H9 (cell line): Measurements from ENCODE around the gene LRRC58. TPM values are rescaled to one million over a fixed set of nuclear protein-coding genes. Genes with fewer than 3 reads are reported as not detected.

Source experiments
- DNase-seq: peaks from one replicate; pipeline ENCODE4 v3.0.0-alpha.2; 2017
- H2AFZ ChIP-seq: one replicate; pipeline ENCODE4 v1.6.1; 2013; ENCODE audit warnings: mild to moderate bottlenecking, low read length, control low read depth, moderate library complexity
- H2AK5ac ChIP-seq: 2 replicates; pipeline ENCODE4 v1.6.1; 2013; ENCODE audit warnings: low read length, control low read depth, mixed read lengths; ENCODE audit not compliant: insufficient read length
- H2BK120ac ChIP-seq: one replicate; pipeline ENCODE4 v1.6.1; 2013; ENCODE audit warnings: low read depth, mild to moderate bottlenecking, low read length, control low read depth, inconsistent platforms; ENCODE audit not compliant: poor library complexity, severe bottlenecking
- H2BK12ac ChIP-seq: 2 replicates; pipeline ENCODE4 v1.6.1; 2013; ENCODE audit warnings: low read length, control low read depth, mixed read lengths, low read depth; ENCODE audit not compliant: insufficient read length
- H2BK15ac ChIP-seq: 2 replicates; pipeline ENCODE4 v1.6.1; 2013; ENCODE audit warnings: low read depth, low read length, control low read depth
- H2BK20ac ChIP-seq: one replicate; pipeline ENCODE4 v1.6.1; 2013; ENCODE audit warnings: low read depth, mild to moderate bottlenecking, low read length, control low read depth, inconsistent platforms; ENCODE audit not compliant: poor library complexity, severe bottlenecking
- H2BK5ac ChIP-seq: 2 replicates; pipeline ENCODE4 v1.6.1; 2013; ENCODE audit warnings: low read length, control low read depth, mixed read lengths; ENCODE audit not compliant: insufficient read length
- H3K14ac ChIP-seq: 2 replicates; pipeline ENCODE4 v1.6.1; 2013; ENCODE audit warnings: low read length, control low read depth; ENCODE audit not compliant: insufficient read depth
- H3K18ac ChIP-seq: 2 replicates; pipeline ENCODE4 v1.6.1; 2013; ENCODE audit warnings: low read depth, mild to moderate bottlenecking, mixed read lengths, low read length, control low read depth; ENCODE audit not compliant: insufficient read length
- H3K23ac ChIP-seq: 2 replicates; pipeline ENCODE4 v1.6.1; 2013; ENCODE audit warnings: low read length, control low read depth, mixed read lengths, low read depth; ENCODE audit not compliant: insufficient read length
- H3K23me2 ChIP-seq: 2 replicates; pipeline ENCODE4 v1.6.1; 2013; ENCODE audit warnings: low read depth, mild to moderate bottlenecking, mixed read lengths, low read length, control low read depth; ENCODE audit not compliant: insufficient read length, poor library complexity, severe bottlenecking
- H3K27ac ChIP-seq: 2 replicates; pipeline ENCODE4 v1.5.1; 2013; ENCODE audit warnings: low read length, control low read depth, mixed read lengths, low read depth; ENCODE audit not compliant: insufficient read length
- H3K27me3 ChIP-seq: 2 replicates; pipeline ENCODE4 v1.6.1; 2013; ENCODE audit warnings: low read length, control low read depth, inconsistent platforms; ENCODE audit not compliant: insufficient read depth
- H3K4ac ChIP-seq: 2 replicates; pipeline ENCODE4 v1.6.1; 2013; ENCODE audit warnings: low read depth, mild to moderate bottlenecking, control low read depth, inconsistent platforms, low read length, moderate library complexity
- H3K4me1 ChIP-seq: 2 replicates; pipeline ENCODE4 v1.6.1; 2013; ENCODE audit warnings: low read length, control low read depth, inconsistent platforms; ENCODE audit not compliant: insufficient read depth
- H3K4me2 ChIP-seq: 2 replicates; pipeline ENCODE4 v1.6.1; 2013; ENCODE audit warnings: low read length, control low read depth, mixed read lengths; ENCODE audit not compliant: insufficient read length, insufficient read depth
- H3K56ac ChIP-seq: 2 replicates; pipeline ENCODE4 v1.6.1; 2013; ENCODE audit warnings: low read depth, mild to moderate bottlenecking, mixed read lengths, low read length, control low read depth; ENCODE audit not compliant: insufficient read length
- H3K79me1 ChIP-seq: 2 replicates; pipeline ENCODE4 v1.6.1; 2013; ENCODE audit warnings: low read depth, mild to moderate bottlenecking, moderate library complexity, low read length, control low read depth, inconsistent platforms; ENCODE audit not compliant: insufficient read depth, poor library complexity, severe bottlenecking
- H3K79me2 ChIP-seq: 2 replicates; pipeline ENCODE4 v1.6.1; 2013; ENCODE audit warnings: low read length, control low read depth, inconsistent platforms; ENCODE audit not compliant: insufficient read depth
- H3K9ac ChIP-seq: 2 replicates; pipeline ENCODE4 v1.6.1; 2013; ENCODE audit warnings: low read length, control low read depth, mixed read lengths; ENCODE audit not compliant: insufficient read length; ENCODE audit errors: extremely low read depth
- H3K9me3 ChIP-seq: one replicate; pipeline ENCODE4 v1.6.1; 2013; ENCODE audit warnings: low read depth, low read length, inconsistent platforms; ENCODE audit not compliant: control insufficient read depth
- H3T11ph ChIP-seq: one replicate; pipeline ENCODE4 v1.6.1; 2013; ENCODE audit warnings: mild to moderate bottlenecking, low read length, control low read depth, inconsistent platforms
- H4K20me1 ChIP-seq: one replicate; pipeline ENCODE4 v1.6.1; 2013; ENCODE audit not compliant: control insufficient read depth, insufficient read length, insufficient read depth
- H4K5ac ChIP-seq: 2 replicates; pipeline ENCODE4 v1.6.1; 2013; ENCODE audit warnings: low read depth, mild to moderate bottlenecking, mixed read lengths, low read length, control low read depth; ENCODE audit not compliant: insufficient read length
- H4K8ac ChIP-seq: replicated peaks from 2 replicates; pipeline ENCODE4 v1.6.1; 2013; ENCODE audit warnings: low read length, control low read depth, mixed read lengths, low read depth; ENCODE audit not compliant: insufficient read length
- H4K91ac ChIP-seq: 2 replicates; pipeline ENCODE4 v1.6.1; 2013; ENCODE audit warnings: low read depth, mild to moderate bottlenecking, moderate library complexity, mixed read lengths, low read length, control low read depth; ENCODE audit not compliant: insufficient read length
- H3K27ac Mint-ChIP-seq, 3 experiments: 2 replicates in 2 of 3; 3 replicates in 1 of 3; pipeline ENCODE4 v1.8.0; 2020 to 2021; ENCODE audit warnings: mixed read lengths in 3 of 3, mild to moderate bottlenecking in 1 of 3, moderate library complexity in 1 of 3
- H3K27me3 Mint-ChIP-seq: 2 replicates; pipeline ENCODE4 v1.8.0; 2021; ENCODE audit warnings: low read depth, mild to moderate bottlenecking, moderate library complexity, mixed read lengths
- H3K36me3 Mint-ChIP-seq, 3 experiments: 2 replicates in 2 of 3; 3 replicates in 1 of 3; pipeline ENCODE4 v1.8.0; 2020 to 2021; ENCODE audit warnings: low read depth in 3 of 3, mixed read lengths in 3 of 3; ENCODE audit not compliant: insufficient read depth in 1 of 3
- H3K4me1 Mint-ChIP-seq, 2 experiments: 2 replicates each; pipeline ENCODE4 v1.8.0; 2020; ENCODE audit warnings: mixed read lengths in 2 of 2
- H3K4me3 Mint-ChIP-seq, 2 experiments: 2 replicates in 1 of 2; 3 replicates in 1 of 2; pipeline ENCODE4 v1.8.0; 2020 to 2021; ENCODE audit warnings: mild to moderate bottlenecking in 2 of 2, mixed read lengths in 2 of 2, moderate library complexity in 1 of 2
- H3K9me3 Mint-ChIP-seq, 2 experiments: 2 replicates in 1 of 2; 3 replicates in 1 of 2; pipeline ENCODE4 v1.8.0; 2020; ENCODE audit warnings: mild to moderate bottlenecking in 2 of 2, mixed read lengths in 2 of 2, moderate library complexity in 1 of 2
- WGBS: extraction: QIAGEN DNeasy Blood & Tissue Kit; methylation state at CpG from one replicate; pipeline ENCODE4 v1.1.7; 2013; ENCODE audit warnings: missing lambda C conversion rate, low lambda C conversion rate, mixed read lengths; ENCODE audit not compliant: insufficient read length; ENCODE audit errors: extremely low coverage; 5-methylcytosine and 5-hydroxymethylcytosine counted together
- total RNA-seq: library from RNA; stranded (reverse); gene quantifications from 2 replicates; pipeline ENCODE4 v1.2.1, GENCODE V29; 2021
- TF ChIP-seq, protein P1 (sequence below): fragments of 200-600 bp; sonication (generic); conservative IDR thresholded peaks from 3 replicates; pipeline ENCODE4 v1.8.0; 2021; ENCODE audit warnings: antibody characterized with exemption, mild to moderate bottlenecking

Gene LRRC58
- total RNA-seq, 1 experiment from 2014 or later: 18.2 TPM

DNA sequence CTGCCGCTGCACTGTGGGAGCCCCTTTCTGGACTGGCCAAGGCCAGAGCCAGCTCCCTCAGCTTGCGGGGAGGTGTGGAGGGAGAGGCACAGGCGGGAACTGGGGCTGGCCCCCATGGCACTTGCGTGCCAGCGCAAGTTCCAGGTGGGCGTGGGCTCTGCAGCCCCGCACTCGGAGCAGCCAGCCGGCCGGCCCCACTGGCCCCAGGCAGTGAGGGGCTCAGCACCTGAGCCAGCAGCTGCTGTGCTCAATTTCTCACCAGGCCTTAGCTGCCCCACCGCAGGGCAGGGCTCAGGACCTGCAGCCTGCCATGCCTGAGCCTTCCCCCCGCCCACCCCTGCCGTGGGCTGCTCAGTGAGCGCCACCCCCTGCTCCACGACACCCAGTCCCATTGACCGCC is 59.5 kb downstream of the LRRC58 start:
- peaks cover 5% of the 10 kb centered on the region; the same call in 1 of the 2 replicates for H3K27me3 ChIP-seq
- no peak overlapping the region for H2AK5ac ChIP-seq
- H3K4me1 Mint-ChIP-seq: peaks cover 2% of the 10 kb centered on the region in 2 experiments
- no peak overlapping the region for H4K8ac ChIP-seq
- H3K23ac ChIP-seq: no peak overlapping the region
- no peak overlapping the region for H3K4ac ChIP-seq
- no peak overlapping the region for H3K27ac Mint-ChIP-seq
- H3K9me3 ChIP-seq: no peaks in the 10 kb centered on the region
- no peak overlapping the region for H3K14ac ChIP-seq
- H2AFZ ChIP-seq: no peak overlapping the region
- H3K56ac ChIP-seq: no peak overlapping the region
- peaks cover 2 to 4% (median 3%) of the 10 kb centered on the region in 3 experiments; a peak in 3 of 7 replicates for H3K36me3 Mint-ChIP-seq
- H2BK120ac ChIP-seq: no peak overlapping the region
- no peak overlapping the region for H3K4me2 ChIP-seq
- no peaks in the 10 kb centered on the region for H3K4me1 ChIP-seq
- H3K9ac ChIP-seq: no peak overlapping the region
- no peak overlapping the region for H3K4me3 Mint-ChIP-seq
- TF ChIP-seq, protein P1, sequence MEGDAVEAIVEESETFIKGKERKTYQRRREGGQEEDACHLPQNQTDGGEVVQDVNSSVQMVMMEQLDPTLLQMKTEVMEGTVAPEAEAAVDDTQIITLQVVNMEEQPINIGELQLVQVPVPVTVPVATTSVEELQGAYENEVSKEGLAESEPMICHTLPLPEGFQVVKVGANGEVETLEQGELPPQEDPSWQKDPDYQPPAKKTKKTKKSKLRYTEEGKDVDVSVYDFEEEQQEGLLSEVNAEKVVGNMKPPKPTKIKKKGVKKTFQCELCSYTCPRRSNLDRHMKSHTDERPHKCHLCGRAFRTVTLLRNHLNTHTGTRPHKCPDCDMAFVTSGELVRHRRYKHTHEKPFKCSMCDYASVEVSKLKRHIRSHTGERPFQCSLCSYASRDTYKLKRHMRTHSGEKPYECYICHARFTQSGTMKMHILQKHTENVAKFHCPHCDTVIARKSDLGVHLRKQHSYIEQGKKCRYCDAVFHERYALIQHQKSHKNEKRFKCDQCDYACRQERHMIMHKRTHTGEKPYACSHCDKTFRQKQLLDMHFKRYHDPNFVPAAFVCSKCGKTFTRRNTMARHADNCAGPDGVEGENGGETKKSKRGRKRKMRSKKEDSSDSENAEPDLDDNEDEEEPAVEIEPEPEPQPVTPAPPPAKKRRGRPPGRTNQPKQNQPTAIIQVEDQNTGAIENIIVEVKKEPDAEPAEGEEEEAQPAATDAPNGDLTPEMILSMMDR: no peak
- no peak overlapping the region for H4K5ac ChIP-seq
- H4K91ac ChIP-seq: no peak overlapping the region
- H2BK12ac ChIP-seq: no peak overlapping the region
- no peak overlapping the region for H2BK20ac ChIP-seq
- no peaks in the 10 kb centered on the region for H4K20me1 ChIP-seq
- no CpG with 5 or more reads among the region's 16 CpGs for WGBS
- no peak overlapping the region for H3K18ac ChIP-seq
- H3K27ac ChIP-seq: no peak overlapping the region
- no peak overlapping the region for H2BK15ac ChIP-seq
- H2BK5ac ChIP-seq: no peak overlapping the region
- H3K79me1 ChIP-seq: no peaks in the 10 kb centered on the region
- H3K79me2 ChIP-seq: no peaks in the 10 kb centered on the region
- peaks cover 20% of the 10 kb centered on the region in 2 experiments for H3K9me3 Mint-ChIP-seq
- peaks cover 32% of the 10 kb centered on the region for H3K27me3 Mint-ChIP-seq
- H3T11ph ChIP-seq: no peak overlapping the region
- DNase-seq: no peak
- no peaks in the 10 kb centered on the region for H3K23me2 ChIP-seq
